HG03354 (cell line): ENCODE data around the gene SLC6A18.

Source experiments
- ATAC-seq: cut with Tn5 transposase; IDR thresholded peaks from one replicate; pipeline ENCODE4 v1.9.1; 2021; ENCODE audit warnings: mild to moderate bottlenecking; ENCODE audit not compliant: unreplicated experiment, poor library complexity, severe bottlenecking

Gene SLC6A18

DNA sequence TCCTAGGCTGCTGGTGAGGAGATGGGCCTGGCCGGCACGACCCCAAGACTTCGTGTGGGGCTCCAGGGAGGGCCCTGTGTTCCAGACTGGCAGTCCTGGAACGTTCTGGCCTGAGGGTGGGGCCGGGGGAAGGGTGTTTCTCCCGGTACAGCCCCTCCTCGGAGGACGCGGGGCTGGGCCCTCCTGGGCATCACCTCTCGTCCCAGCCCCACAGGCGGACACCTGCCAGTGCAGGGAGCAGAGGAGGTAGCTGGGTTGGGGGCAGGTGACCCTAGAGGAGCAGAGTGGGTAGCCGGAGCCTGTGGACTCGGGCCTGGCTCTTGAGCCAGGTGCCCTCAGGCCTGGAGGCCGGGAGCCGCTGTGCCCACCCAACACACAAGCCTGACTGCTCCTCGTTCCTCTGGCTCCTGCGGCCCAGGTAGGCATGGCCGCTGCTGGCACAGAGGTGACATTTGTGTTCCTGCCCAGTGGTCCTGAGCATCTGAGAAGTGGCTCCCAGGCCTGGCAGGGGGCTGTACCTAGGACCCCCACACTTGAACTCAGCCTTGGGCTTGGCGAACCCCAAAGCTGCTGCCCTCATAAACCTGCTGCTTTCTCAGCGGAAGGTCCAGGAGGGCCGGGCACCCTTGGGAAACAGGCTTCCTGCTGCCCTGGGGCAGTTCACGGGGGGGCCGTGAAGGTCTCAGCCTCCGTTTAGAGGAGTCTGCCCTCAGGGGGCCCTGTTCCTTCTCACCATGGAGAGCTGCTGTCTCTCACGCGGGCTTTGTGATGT, 23.0 kb upstream of the SLC6A18 start:
- ATAC-seq: no peak

DNA sequence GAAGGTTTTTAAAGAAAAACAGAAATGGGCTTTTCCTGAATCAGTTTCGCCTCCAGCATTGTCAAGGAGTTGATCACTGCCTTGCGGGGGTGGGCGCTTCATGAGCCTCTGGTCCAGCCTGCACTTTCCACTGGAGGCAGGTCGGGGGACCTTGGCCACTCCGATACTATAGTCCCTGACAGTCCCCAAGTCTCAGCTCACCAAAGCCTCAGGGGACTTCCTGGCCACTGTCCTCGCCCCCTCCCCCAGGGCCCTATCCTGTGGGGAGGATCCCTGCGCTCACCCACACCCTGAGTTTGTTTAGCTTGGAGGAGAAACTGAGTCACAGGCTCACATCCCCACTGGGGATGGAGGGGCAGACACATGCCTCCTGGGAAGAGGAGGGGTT, 22.4 kb upstream of the SLC6A18 start:
- no peak for ATAC-seq

DNA sequence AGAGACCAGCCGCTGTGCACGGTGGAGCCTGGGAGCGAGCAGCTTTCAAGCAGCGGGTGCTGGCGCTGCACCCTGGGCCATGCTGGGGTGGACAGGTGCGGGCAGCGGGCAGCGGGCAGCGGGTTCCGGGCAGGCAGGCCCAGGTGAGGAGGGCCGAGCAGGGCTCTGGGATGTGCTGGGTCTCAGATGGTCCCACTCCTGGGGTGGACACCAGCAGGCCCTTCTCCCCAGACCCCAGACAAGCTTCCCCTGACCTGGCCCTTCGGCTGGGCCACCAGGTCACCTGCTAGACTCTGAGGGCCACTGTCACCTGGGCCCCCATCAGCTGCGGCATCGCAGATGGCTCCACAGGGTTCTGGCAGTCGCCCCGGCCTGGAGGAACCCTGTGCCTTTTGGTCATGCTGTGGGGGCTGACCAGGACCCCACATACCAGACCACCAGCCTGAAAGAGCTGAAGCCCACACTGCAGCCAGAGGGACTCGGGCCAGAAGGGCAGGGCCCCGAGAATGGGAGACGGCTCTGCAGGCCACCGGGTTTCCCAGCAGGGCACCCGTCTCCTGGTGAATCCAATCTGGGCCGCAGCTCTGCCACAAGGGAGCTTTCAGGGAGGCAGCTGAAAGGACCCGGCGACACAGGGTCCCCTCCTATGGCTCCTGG, 21.7 kb upstream of the SLC6A18 start:
- ATAC-seq: no peak

GRCh38 chr5:1203968-1204692, 21.1 kb upstream of the SLC6A18 start:
- ATAC-seq: no peak

GRCh38 chr5:1204693-1205242, 20.4 kb upstream of the SLC6A18 start:
- ATAC-seq: no peak

- ATAC-seq: no peak
Measured at GRCh38 chr5:1205255-1206180, 19.7 kb upstream of the SLC6A18 start.

DNA sequence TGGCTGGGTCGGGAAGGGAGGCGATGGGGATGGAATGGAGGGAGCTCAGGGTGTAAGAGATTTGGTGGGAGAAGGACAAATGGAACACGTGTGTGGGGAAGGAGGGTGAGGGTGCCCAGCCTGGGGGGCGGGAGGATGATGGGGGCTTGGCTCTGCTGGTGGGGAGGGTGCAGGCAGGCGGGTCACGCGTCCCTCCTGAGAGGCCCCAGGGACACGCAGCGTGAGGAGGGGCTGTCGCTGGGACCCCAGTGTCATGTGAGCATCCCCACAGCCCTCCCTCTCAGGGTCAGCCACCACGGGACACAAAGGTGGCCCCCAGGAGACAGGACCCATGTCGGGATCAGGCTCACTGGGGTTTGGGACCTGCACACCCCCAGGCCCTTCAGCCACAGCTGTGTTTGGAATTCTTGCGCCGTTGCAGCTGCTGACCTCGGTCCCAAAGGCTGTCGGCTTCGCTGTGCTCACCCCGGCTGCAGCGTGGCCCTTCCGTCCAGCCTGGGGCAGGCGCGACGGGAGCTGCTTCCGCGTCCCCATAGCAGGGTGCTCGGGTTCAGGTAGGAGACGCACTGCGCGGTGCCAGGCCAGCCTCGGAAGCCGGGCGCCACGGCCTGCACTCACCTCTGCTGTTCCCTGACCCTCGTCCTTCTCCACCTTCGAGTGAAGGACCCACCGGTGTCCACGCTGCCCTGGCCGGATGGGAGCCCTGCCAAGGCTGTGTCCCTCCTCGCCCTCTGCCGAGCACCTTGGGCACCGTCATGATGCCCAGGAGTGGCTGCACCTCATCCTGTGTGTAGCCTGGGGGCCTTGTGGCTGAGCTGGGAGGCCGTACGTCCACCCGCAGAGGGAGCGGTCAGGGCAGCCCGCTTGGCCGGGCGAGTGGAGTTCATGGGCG, 18.4 kb upstream of the SLC6A18 start:
- no peak for ATAC-seq

- no peak for ATAC-seq
Measured at GRCh38 chr5:1207555-1207954, 17.6 kb upstream of the SLC6A18 start.

DNA sequence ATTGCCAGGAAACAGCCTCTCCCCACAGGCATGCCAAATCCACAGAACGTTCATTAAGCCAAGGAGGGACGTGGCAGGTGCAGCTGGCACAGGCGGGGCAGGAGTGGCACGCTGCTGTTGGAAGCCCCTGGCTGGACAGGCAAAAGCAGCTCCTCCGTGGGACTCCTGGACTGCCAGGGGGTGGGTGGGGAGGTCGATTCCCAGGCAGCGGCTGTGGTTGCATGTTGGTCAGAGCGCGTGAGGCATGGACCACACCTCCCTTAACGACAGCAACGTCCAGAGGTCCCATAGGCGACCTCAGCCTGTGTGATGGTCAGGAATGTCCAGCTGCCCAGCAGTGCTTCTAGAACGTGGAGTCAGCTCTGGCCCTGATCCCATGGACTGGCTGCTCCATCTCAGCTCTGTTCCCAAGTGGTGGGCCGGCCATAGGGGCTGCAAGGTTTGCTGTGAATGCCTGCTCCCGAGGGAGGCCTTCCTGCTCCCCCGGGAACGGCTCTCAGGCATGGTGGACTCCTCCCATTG, 16.9 kb upstream of the SLC6A18 start:
- no peak for ATAC-seq

- ATAC-seq: no peak
Measured at GRCh38 chr5:1208743-1209488, 16.3 kb upstream of the SLC6A18 start.

DNA sequence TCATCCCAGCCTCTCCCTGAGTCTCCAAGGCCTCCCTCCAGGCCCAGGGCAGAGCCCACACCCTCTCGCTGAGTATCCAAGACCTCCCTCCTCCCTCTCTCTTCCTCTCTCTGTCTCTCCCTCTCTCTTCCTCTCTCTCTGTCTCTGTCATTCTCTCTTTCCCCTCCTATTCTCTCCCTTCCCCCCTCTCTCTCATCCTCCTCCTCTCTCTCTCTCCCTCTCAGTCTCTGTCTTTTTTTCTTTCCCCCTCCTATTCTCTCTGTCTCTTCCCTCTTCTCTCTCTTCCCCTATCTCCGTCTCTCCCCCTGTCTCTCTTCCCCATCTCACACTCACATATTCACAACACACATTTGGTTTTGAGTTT, 15.7 kb upstream of the SLC6A18 start:
- ATAC-seq: no peak

- no peak for ATAC-seq
Measured at GRCh38 chr5:1209896-1210776, 15.0 kb upstream of the SLC6A18 start.

GRCh38 chr5:1210832-1211251, 14.3 kb upstream of the SLC6A18 start:
- ATAC-seq: no peak

DNA sequence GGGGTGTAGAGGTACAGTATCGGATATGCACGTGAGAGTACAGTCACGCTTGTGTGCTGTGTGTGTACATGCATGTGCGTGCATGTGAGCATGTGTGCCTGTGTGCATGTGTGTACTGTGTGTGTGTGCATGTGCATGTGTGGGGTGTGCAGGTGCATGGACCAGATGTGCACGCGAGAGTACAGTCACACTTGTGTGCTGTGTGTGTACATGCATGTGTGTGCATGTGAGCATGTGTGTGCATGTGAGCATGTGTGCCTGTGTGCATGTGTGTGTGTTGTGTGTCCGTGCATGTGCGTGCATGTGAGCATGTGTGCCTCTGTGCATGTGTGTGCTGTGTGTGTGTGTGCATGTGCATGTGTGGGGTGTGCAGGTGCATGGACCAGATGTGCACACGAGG, 13.5 kb upstream of the SLC6A18 start:
- no peak for ATAC-seq

DNA sequence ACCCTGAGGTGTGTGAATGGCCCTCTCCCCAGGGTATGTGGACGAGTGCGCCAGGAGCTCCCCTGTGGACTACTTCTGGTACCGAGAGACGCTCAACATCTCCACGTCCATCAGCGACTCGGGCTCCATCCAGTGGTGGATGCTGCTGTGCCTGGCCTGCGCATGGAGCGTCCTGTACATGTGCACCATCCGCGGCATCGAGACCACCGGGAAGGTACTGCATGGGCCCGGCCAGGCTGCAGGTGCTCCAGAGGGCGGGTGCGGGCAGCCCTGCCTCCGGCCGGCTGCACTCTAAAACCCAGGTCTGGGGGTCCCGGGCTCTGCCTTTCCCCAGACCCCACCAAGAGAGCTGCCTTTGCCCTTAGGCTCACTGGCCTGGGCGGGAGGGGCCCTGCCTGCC, 12.9 kb upstream of the SLC6A18 start:
- no peak for ATAC-seq

GRCh38 chr5:1212881-1213280, 12.3 kb upstream of the SLC6A18 start:
- no peak for ATAC-seq
